AG09319 (cell line): Measurements from ENCODE around the gene AGMO.

ENCODE experiments used
- DNase-seq: peaks from one replicate; pipeline ENCODE4 v3.0.0-alpha.2; 2010; ENCODE audit warnings: low read depth; ENCODE audit errors: extremely low read depth
- TF ChIP-seq, protein P1 (sequence below): IDR thresholded peaks from 2 replicates; pipeline ENCODE4 v1.5.1; 2011; ENCODE audit warnings: low read depth, mild to moderate bottlenecking, inconsistent platforms, low read length, moderate library complexity

Gene AGMO

GRCh38 chr7:15407910-15408309 is 153.9 kb downstream of the AGMO start:
- TF ChIP-seq, protein P1, sequence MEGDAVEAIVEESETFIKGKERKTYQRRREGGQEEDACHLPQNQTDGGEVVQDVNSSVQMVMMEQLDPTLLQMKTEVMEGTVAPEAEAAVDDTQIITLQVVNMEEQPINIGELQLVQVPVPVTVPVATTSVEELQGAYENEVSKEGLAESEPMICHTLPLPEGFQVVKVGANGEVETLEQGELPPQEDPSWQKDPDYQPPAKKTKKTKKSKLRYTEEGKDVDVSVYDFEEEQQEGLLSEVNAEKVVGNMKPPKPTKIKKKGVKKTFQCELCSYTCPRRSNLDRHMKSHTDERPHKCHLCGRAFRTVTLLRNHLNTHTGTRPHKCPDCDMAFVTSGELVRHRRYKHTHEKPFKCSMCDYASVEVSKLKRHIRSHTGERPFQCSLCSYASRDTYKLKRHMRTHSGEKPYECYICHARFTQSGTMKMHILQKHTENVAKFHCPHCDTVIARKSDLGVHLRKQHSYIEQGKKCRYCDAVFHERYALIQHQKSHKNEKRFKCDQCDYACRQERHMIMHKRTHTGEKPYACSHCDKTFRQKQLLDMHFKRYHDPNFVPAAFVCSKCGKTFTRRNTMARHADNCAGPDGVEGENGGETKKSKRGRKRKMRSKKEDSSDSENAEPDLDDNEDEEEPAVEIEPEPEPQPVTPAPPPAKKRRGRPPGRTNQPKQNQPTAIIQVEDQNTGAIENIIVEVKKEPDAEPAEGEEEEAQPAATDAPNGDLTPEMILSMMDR = no peak
- no peak for DNase-seq

- no peak for DNase-seq
- TF ChIP-seq, protein P1 = no peak
Observed at GRCh38 chr7:15403751-15404150, 158.1 kb downstream of the AGMO start.

- TF ChIP-seq, protein P1 = no peak
- DNase-seq = no peak
Observed at GRCh38 chr7:15403315-15403714, 158.5 kb downstream of the AGMO start.

DNA sequence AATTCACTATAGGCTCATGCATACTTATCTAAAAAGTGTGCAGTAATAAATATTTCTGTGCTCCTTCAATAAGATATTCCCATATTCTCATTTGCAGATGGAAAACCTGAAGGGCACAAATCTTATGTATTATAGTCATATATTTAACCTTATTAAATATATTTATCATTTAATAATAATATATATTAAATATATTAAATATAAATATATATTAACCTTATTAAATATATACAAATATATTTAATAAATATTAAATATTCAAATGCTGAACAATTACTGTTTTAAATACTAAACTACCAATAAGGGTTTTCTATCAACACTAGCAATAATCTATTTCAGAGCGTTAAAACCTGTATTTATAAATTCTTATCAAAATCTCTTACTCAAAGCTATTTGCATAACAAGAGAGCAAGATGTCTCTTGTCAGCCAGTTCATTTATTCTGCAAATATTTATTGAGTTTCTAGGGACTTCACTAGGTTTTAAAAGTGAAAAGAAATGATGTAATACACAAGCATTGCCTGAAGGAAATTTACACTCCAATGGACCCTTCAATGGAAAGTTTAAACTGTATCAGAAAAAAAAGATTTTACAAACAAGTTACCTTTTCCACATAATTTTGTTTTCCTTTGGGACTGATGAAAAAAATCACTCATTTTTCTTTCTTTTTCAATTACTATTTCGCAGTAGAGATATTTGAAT is 159.2 kb downstream of the AGMO start:
- TF ChIP-seq, protein P1 = no peak
- DNase-seq = no peak

DNA sequence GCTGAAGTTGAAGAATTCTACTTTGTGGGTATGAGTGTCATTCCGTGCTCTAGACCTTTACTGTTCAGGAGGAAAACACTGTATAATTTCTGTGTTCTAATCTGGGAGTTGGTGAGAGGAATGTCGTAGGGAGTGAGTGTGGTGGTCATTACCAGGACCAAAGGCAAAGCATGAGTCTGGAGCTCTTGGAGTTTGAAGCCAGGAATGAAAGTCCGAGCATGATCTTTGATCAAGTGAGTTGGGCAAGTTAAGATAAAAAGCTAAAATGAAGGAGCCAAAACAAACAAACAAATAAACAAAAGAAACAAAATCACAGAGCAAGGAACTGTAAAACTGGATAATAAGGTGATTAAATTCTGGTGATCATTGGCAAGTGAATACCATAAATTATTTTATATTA is 161.4 kb downstream of the AGMO start:
- DNase-seq = no peak
- TF ChIP-seq, protein P1 = no peak

GRCh38 chr7:15399441-15399840 is 162.4 kb downstream of the AGMO start:
- no peak for DNase-seq
- TF ChIP-seq, protein P1 = no peak

GRCh38 chr7:15397922-15398760 is 163.7 kb downstream of the AGMO start:
- DNase-seq = no peak
- TF ChIP-seq, protein P1 = no peak
